Heart left ventricle (tissue), 13 donors: ENCODE data around the gene GPRIN1.

ENCODE experiments used
- CTCF ChIP-seq, 12 donors: fragments of 200-600 bp; sonication (generic) in 4 of 12; IDR thresholded peaks; one replicate each; pipeline versions ENCODE4 v1.5.0 to v1.8.0; 2018 to 2022; ENCODE audit warnings: antibody characterized with exemption in 12 of 12, mild to moderate bottlenecking in 5 of 12
- POLR2A ChIP-seq, 2 donors: fragments of 450-650 bp; IDR thresholded peaks; one replicate each; pipeline ENCODE4 v1.6.1; 2017; ENCODE audit warnings: antibody characterized with exemption in 2 of 2, mild to moderate bottlenecking in 2 of 2, moderate library complexity in 2 of 2
- donor health status: ischemic (EF 13 %, LVEDD 7.1; RV severe dilation, severe dysfunction).
- donor health status: DM: no; HTN: yes; CAD: no.
- donor health status: DM: no; HTN: no; CAD: no.
- donor health status: ischemic (EF 25% LVEDD 6.9; RV normal size, moderate dysfunction).
- donor health status: ischemic (EF 25% LVEDD 5.7; RV mildly dilated, moderate dysfunction).
- donor health status: ischemic (EF 35%, LVEDD 5.7; RV mildly dilated, moderate dysfunction).
- donor health status: nonischemic (EF 11% LVEDD 7.7; RV severe dilation, severe dysfunction).
- donor health status: DM: yes; HTN: yes; CAD: no.
- donor health status: PGD.
- donor health status: ischemic (EF 29% LVEDD 5.4; RV normal size, mild dysfunction).
- donor health status: nonischemic (EF 23%, LVEDD 6.1; RV moderate dilation, normal function).

DNA sequence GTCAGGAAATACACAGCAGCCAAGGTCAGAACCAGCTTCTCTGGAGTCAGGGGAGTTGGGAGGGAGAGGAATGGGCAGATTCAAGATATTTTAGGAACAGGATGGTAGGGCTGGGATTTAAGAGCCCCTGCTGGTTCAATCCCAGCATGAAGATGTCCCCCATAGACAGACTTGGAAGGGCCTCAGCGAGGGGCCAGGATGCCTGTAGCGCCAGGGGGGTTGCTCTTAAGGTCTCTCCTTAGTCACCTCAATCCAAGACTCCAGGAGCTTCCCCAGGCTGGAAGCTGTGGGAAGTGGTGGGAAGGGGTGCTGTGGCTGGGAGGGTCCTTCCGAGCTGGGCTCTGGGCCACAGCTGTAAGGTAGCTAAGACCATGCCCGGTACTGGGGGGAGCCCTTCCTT is 29.3 kb upstream of the GPRIN1 start:
- TF ChIP-seq CTCF (IDR thresholded peaks at IDR 0.05) (no peak), POLR2A (IDR thresholded peaks at IDR 0.05) (no peak)
